Body of pancreas (tissue), 4 donors: ENCODE measurements around the gene DMRT1. TPM values are rescaled to one million over a fixed set of nuclear protein-coding genes. Genes with fewer than 3 reads are reported as not detected.
A peak's percentile ranks its signal among the peaks of the same experiment; 100 is the strongest.

Source experiments
- ATAC-seq: fragments of 150-250 bp; one replicate; pipeline ENCODE4 v1.9.1; 2016
- DNase-seq, 4 donors: peaks; one replicate each; pipeline ENCODE4 v3.0.0-alpha.2; 2019
- H3K27ac ChIP-seq, 4 donors: fragments of 200-600 bp; sonication (generic); 1 replicate in 3 of 4; 2 replicates in 1 of 4; pipeline versions ENCODE4 v1.5.1 to v1.6.1; 2016 to 2019; ENCODE audit warnings: mild to moderate bottlenecking in 1 of 4, mixed read lengths in 1 of 4, moderate library complexity in 1 of 4
- H3K27me3 ChIP-seq, 2 donors: fragments of 200-600 bp; sonication (generic); one replicate each; pipeline ENCODE4 v1.6.0; 2016; ENCODE audit warnings: mild to moderate bottlenecking in 1 of 2
- H3K36me3 ChIP-seq, 2 donors: fragments of 200-600 bp; sonication (generic); replicated peaks in 1 of 2; 2 replicates each; pipeline ENCODE4 v1.5.1; 2016; ENCODE audit warnings: low read depth in 2 of 2; ENCODE audit not compliant: insufficient read depth in 1 of 2
- H3K4me1 ChIP-seq: fragments of 200-600 bp; sonication (generic); one replicate; pipeline ENCODE4 v1.6.0; 2016
- H3K4me3 ChIP-seq, 2 donors: fragments of 200-600 bp; sonication (generic); 1 replicate in 1 of 2; 2 replicates in 1 of 2; pipeline ENCODE4 v1.5.1; 2016 to 2019
- H3K9me3 ChIP-seq, 3 donors: fragments of 200-600 bp; sonication (generic); 1 replicate in 2 of 3; 2 replicates in 1 of 3; pipeline ENCODE4 v1.5.1; 2016
- POLR2A ChIP-seq, 3 donors: fragments of 450-650 bp; IDR thresholded peaks; one replicate each; pipeline ENCODE4 v1.6.1; 2016; ENCODE audit warnings: antibody characterized with exemption in 3 of 3, mild to moderate bottlenecking in 2 of 3
- WGBS, 2 donors: methylation state at CpG; one replicate each; pipeline ENCODE4 v1.1.5; 2017; 5-methylcytosine and 5-hydroxymethylcytosine counted together
- intact Hi-C: fragments of 100-400 bp; cut with DNase I; formaldehyde crosslinking; loops from one replicate; pipeline ENCODE4 v1.15.1; 2023
- total RNA-seq, 2 donors: library from RNA; depleted of rRNA; stranded (reverse); fragments of >200 nt; gene quantifications; one replicate each; pipeline ENCODE4 v1.1.0, GENCODE V29; 2016
- TF ChIP-seq, protein P1 (sequence below), 7 experiments: fragments of 450-650 bp in 4 of 7; fragments of 200-600 bp in 3 of 7; sonication (generic) in 3 of 7; IDR thresholded peaks; one replicate each; pipeline ENCODE4 v1.5.1; 2016 to 2019; ENCODE audit warnings: antibody characterized with exemption in 7 of 7

Gene DMRT1
- total RNA-seq, 2 donors from 2014 or later = not detected

DNA sequence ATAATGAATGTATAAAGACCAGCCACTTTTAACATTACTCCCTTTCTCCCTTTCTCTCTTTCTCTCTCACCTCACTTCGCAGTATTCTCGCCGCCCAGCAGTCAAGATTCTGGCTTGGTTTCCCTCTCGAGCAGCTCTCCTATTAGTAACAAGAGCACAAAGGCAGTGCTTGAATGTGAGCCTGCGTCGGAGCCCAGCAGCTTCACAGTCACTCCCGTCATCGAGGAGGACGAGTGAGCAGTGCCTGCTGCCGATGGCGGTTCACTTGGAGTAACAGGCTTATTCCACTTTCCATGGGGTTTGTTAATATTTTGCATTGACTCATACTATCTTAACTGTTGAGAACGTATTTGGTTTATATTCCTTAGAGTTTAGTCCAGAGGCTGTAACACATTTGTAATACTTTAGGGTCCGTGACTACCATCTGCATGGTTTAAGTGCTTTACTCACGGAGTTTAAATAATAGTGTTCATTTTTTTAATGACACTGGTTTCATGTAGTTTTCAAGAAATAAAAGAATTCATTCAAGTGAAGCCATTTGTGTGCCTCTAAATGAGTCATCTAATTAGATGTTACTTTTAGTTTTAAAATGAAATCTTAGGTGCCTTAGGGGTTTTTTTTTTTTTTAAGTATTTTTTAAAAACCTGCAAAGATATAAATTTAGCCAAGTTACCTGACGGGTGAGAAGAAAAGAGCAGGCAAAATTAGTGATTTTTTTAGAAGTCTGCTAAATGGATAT is 126.6 kb downstream of the DMRT1 start:
- DNase-seq (no peak), ATAC-seq (no peak)
- Histone ChIP-seq H3K4me3 (no peak overlapping the region), H3K36me3 (no peaks in the 10 kb centered on the region), H3K9me3 (no peaks in the 10 kb centered on the region), H3K27me3 (peaks cover 0 to 37% of the 10 kb centered on the region in 2 donors), H3K4me1 (peaks cover 28% of the 10 kb centered on the region), H3K27ac (no peak overlapping the region)
- 10% methylated on average over 15 of the region's 15 CpGs for WGBS, 2 donors
- intact Hi-C loops = no loop called here
- TF ChIP-seq, protein P1, sequence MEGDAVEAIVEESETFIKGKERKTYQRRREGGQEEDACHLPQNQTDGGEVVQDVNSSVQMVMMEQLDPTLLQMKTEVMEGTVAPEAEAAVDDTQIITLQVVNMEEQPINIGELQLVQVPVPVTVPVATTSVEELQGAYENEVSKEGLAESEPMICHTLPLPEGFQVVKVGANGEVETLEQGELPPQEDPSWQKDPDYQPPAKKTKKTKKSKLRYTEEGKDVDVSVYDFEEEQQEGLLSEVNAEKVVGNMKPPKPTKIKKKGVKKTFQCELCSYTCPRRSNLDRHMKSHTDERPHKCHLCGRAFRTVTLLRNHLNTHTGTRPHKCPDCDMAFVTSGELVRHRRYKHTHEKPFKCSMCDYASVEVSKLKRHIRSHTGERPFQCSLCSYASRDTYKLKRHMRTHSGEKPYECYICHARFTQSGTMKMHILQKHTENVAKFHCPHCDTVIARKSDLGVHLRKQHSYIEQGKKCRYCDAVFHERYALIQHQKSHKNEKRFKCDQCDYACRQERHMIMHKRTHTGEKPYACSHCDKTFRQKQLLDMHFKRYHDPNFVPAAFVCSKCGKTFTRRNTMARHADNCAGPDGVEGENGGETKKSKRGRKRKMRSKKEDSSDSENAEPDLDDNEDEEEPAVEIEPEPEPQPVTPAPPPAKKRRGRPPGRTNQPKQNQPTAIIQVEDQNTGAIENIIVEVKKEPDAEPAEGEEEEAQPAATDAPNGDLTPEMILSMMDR (IDR thresholded peaks at IDR 0.05) = no peak
- TF ChIP-seq POLR2A (IDR thresholded peaks at IDR 0.05) = no peak

DNA sequence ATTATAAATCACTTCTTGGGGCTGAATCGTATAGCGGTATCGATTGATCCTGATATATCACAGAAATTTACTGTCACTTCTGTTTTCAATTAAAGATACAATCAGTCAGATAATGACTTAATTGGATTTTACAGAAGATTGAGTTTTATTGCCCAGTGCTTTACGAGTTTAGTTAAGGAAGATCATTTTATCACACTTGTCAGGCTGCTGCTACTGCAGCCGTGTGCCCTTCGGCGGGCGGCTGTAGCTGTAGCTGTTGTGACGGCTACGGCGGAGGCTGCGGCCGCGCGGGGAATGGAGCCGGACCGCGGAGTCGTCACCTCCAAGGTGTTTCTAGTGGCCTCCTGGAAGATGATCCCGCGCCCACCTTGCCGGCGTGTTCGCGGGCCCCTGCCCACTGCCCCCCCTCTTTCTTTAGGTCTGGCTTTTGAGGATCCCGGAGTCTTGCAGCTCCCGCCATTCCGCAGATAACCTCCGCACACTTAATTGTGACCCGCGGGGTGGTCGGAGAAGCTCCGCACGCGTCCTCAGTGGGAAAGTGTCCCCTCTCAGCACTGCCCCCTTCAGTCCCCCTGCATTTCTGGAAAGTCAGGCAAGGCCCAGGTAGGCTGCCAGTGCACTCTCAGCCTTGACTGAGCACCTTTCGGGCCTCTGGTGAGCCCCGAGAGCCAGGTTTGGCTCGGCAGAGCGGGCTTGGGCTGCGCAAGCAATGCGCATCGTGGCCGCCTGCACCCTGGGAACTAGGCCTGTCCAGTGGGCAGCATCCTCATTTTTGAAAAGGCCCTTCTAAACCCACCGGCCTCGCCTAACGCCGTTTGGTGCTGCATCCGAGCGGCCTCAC is 128.0 kb downstream of the DMRT1 start:
- Histone ChIP-seq H3K4me1 (peaks cover 28% of the 10 kb centered on the region), H3K36me3 (no peaks in the 10 kb centered on the region), H3K27me3 (peaks cover 0 to 37% of the 10 kb centered on the region in 2 donors), H3K4me3 (no peak overlapping the region), H3K27ac (no peak overlapping the region), H3K9me3 (no peaks in the 10 kb centered on the region)
- ATAC-seq (no peak), DNase-seq (no peak)
- intact Hi-C loops = no loop called here
- WGBS, 2 donors = 7 to 12% methylated on average over 19 to 49 of the region's 49 CpGs
- TF ChIP-seq POLR2A (IDR thresholded peaks at IDR 0.05) = no peak
- TF ChIP-seq, protein P1 (IDR thresholded peaks at IDR 0.05) = no peak

DNA sequence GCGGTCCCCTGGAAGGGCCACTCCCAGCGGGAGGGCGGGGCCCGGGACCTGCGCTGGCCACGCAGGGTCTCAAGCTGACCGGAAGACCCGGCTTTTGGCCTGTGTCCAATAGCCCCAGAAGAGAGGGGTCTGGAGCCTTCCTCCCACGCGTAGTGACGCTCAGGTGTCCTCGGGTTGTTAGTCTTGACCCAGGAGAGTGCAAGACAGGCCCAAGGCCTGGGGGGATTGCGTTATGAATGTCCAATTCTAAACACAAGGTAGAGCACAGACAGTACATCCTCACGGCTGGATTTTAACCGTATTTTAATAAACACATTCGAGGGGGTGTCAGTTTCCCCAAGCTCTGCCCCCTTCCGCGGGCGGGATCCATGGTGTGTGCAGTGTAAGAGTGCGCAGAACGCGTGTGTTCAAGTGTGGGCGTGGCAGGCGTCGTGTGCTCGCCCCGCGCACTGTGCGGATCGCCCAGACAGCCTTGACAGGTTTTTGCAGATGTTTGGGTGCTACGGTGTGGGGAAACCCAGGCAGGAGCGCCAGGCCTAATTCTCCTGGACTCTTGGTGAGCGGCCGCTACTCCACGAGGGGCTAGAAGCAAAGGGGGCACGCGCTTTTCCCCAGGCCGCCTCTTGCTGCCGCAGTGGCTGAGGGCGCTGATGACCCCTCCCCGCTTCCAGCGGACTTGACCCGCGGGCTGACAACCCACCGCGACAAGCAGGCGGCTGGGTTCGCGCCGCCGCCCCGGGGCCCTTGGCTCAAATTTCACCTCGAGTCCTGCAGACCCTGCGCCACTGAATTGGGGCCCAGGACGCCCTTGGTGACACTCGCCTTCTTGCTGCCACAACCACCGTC is 128.9 kb downstream of the DMRT1 start:
- Histone ChIP-seq H3K4me3 (no peak overlapping the region), H3K4me1 (peaks cover 28% of the 10 kb centered on the region), H3K27ac (no peak overlapping the region), H3K36me3 (no peaks in the 10 kb centered on the region), H3K27me3 (peaks cover 0 to 41% of the 10 kb centered on the region in 2 donors), H3K9me3 (no peaks in the 10 kb centered on the region)
- ATAC-seq = no peak
- intact Hi-C loops = no loop called here
- TF ChIP-seq, protein P1 (IDR thresholded peaks at IDR 0.05) = no peak
- TF ChIP-seq POLR2A (IDR thresholded peaks at IDR 0.05) = no peak
- 5 to 11% methylated on average over 14 to 57 of the region's 57 CpGs for WGBS, 2 donors
- no peak for DNase-seq

DNA sequence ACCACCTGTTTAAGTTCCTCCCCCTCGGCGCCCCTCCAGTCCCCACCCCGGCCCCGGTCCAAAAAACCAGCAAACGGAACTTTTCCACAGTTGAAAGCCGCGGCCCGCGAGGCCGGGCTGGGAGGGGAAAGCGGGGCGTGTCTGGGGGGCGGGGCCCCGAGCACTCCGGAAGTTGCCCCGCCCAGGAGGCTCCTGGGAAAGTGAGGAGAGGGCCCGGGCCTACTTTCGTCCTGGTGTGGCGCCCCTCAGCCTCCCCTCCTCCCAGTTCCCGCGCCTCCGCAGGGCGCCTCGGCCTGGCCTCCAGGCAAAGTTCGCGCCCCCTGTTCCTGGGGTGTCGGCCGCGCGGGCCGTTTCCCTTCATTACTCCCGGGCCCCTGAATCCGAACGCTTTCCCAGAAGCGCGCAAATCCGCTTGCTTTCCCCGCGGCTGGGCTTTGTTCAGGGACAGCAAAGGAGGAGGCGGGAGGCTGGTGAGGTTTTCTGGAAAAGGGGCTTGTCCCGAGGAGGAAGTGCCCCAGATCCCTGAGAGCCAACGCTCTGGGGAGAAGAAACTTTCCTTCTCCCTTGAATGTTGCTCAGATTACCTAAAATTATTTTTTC is 130.5 kb downstream of the DMRT1 start:
- intact Hi-C loops = no loop called here
- WGBS, 2 donors = 2 to 5% methylated on average over 27 to 42 of the region's 42 CpGs
- Histone ChIP-seq H3K4me3 (peak overlapping the region in 1 of 2 donors; percentile 30), H3K27ac (no peak overlapping the region), H3K36me3 (no peaks in the 10 kb centered on the region), H3K9me3 (no peaks in the 10 kb centered on the region), H3K4me1 (peaks cover 38% of the 10 kb centered on the region), H3K27me3 (peaks cover 0 to 51% of the 10 kb centered on the region in 2 donors)
- TF ChIP-seq, protein P1 (IDR thresholded peaks at IDR 0.05) = no peak
- no peak for TF ChIP-seq POLR2A (IDR thresholded peaks at IDR 0.05)
- ATAC-seq = peak; percentile 74
- peak; percentile 32 to 67 (median 47) for DNase-seq
